K562 (cell line): ENCODE data around the gene BFSP1. TPM values are rescaled to one million over a fixed set of nuclear protein-coding genes. Genes with fewer than 3 reads are reported as not detected.

Experiments used
- CUX1 ChIP-seq: fragments of 200-800 bp; sonication (Bioruptor generic); IDR thresholded peaks from 2 replicates; pipeline ENCODE4 v1.6.1; 2016; ENCODE audit warnings: missing genetic modification characterization, missing compliant biosample characterization
- SP1 ChIP-seq: sonication (generic); formaldehyde crosslinking; IDR thresholded peaks from 2 replicates; pipeline ENCODE4 v1.8.1; 2022; ENCODE audit warnings: mild to moderate bottlenecking, missing genetic modification reagents
- TFAM ChIP-seq: fragments of 250-450 bp; sonication (Bioruptor Pico); conservative IDR thresholded peaks from 2 replicates; pipeline ENCODE4 v1.5.0; 2021; ENCODE audit warnings: mild to moderate bottlenecking, moderate library complexity
- polyA plus RNA-seq, 8 experiments: library from polyadenylated mRNA; depleted of rRNA in 4 of 8; stranded (reverse) in 5 of 8; unstranded in 3 of 8; fragments of >200 nt; fragmentation: Nextera tagmentation in 2 of 8; fragmentation: Illumina TruSeq in 1 of 8; extraction: Ambion mirVana in 2 of 8; extraction: Trizol in 1 of 8; gene quantifications; 2 replicates each; pipeline versions ENCODE4 v1.2.1 to v1.2.3, GENCODE V29; 2011 to 2014; ENCODE audit warnings: inconsistent platforms in 1 of 8, missing spikeins in 1 of 8
- total RNA-seq, 7 experiments: library from RNA; depleted of rRNA in 6 of 7; stranded (reverse); fragments of >200 nt in 6 of 7; fragmentation: Illumina TruSeq in 2 of 7; extraction: Trizol in 2 of 7; gene quantifications; 2 replicates each; pipeline versions ENCODE4 v1.2.1 to v1.2.3, GENCODE V29; 2011 to 2021; ENCODE audit warnings: low replicate concordance in 1 of 7
- TF ChIP-seq, protein P1 (sequence below): sonication (generic); formaldehyde crosslinking; IDR thresholded peaks from 2 replicates; pipeline ENCODE4 v1.8.0; 2022; ENCODE audit warnings: missing genetic modification reagents, mild to moderate bottlenecking, borderline replicate concordance
- TF ChIP-seq, protein P2 (sequence below), 2 experiments: fragments of 450-650 bp in 1 of 2; sonication (generic) in 1 of 2; formaldehyde crosslinking in 1 of 2; IDR thresholded peaks in 1 of 2; conservative IDR thresholded peaks in 1 of 2; 2 replicates each; pipeline versions ENCODE4 v1.6.1 to v1.8.1; 2016 to 2023; ENCODE audit warnings: mild to moderate bottlenecking in 2 of 2, moderate library complexity in 2 of 2, inconsistent platforms in 1 of 2, missing genetic modification reagents in 1 of 2

BFSP1 gene
- total and polyA plus RNA-seq, 9 of the 15 experiments (the other 6 are each of a cell fraction or from before 2014, with no cell fraction given), result 0.09 to 0.86 (median 0.40) TPM

GRCh38 chr20:17463711-17464110, 67.5 kb downstream of the BFSP1 start (continued):
- TF ChIP-seq CUX1 (no peak), SP1 (CRISPR knock-in tag) (no peak), TFAM (no peak)
- TF ChIP-seq, protein P1, sequence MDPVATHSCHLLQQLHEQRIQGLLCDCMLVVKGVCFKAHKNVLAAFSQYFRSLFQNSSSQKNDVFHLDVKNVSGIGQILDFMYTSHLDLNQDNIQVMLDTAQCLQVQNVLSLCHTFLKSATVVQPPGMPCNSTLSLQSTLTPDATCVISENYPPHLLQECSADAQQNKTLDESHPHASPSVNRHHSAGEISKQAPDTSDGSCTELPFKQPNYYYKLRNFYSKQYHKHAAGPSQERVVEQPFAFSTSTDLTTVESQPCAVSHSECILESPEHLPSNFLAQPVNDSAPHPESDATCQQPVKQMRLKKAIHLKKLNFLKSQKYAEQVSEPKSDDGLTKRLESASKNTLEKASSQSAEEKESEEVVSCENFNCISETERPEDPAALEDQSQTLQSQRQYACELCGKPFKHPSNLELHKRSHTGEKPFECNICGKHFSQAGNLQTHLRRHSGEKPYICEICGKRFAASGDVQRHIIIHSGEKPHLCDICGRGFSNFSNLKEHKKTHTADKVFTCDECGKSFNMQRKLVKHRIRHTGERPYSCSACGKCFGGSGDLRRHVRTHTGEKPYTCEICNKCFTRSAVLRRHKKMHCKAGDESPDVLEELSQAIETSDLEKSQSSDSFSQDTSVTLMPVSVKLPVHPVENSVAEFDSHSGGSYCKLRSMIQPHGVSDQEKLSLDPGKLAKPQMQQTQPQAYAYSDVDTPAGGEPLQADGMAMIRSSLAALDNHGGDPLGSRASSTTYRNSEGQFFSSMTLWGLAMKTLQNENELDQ, result no peak
- TF ChIP-seq, protein P2, sequence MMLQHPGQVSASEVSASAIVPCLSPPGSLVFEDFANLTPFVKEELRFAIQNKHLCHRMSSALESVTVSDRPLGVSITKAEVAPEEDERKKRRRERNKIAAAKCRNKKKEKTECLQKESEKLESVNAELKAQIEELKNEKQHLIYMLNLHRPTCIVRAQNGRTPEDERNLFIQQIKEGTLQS (IDR thresholded peaks at IDR 0.05), result no peak
- TF ChIP-seq, protein P2 (CRISPR knock-in tag; conservative IDR thresholded peaks at IDR 0.05), result no peak
